Measurements from ENCODE around the gene NLRC5.

DNA sequence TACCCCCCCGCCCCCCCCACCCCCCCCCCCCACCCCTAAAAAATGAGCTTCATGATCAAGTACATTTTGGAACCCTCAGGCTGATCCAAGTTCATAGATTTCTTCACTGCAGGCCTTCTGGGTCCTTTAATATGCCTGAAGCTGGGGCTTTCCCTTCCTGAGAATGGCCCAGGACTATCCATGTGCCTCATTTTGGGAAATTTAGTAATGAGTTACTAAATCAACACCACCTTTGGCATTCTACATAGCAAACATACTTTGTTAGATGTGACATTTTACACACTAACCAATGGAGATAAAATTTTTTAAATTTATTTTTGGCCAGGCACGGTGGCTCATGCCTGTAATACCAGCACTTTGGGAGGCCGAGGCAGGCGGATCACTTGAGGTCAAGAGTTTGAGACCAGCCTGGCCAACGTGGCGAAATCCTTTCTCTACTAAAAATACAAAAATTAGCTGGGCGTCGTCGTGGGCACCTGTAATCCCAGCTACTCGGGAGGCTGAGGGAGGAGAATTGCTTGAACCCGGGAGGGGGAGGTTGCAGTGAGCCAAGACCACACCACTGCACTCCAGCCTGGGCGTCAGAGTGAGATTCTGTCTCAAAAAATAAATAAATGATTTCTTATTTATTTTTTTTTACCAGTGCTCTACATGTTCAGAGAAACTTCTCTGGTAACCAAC lies 43.4 kb upstream of the NLRC5 start:
- TF ChIP-seq POLR2AphosphoS5 (IDR thresholded peaks at IDR 0.05), result peak in 1 of 2 donors; percentile 9
- no peak for TF ChIP-seq CTCF (IDR thresholded peaks at IDR 0.05)
- TF ChIP-seq EP300 (IDR thresholded peaks at IDR 0.05), result no peak
